H54 (cell line): ENCODE measurements around the gene TMEM198.

Experiments used
- DNase-seq: peaks from one replicate; pipeline ENCODE4 v3.0.0; 2011; ENCODE audit warnings: low spot score, mixed read lengths; ENCODE audit not compliant: insufficient read length
- FAIRE-seq: peaks from 3 replicates; lab custom pipeline; 2011; peaks lifted over from hg19 to GRCh38; lab: Jason Lieb, UNC
- POLR2A ChIP-seq: IDR thresholded peaks from 2 replicates; pipeline ENCODE4 v1.6.1; 2011; ENCODE audit warnings: low read depth, mild to moderate bottlenecking, low read length

TMEM198 gene

DNA sequence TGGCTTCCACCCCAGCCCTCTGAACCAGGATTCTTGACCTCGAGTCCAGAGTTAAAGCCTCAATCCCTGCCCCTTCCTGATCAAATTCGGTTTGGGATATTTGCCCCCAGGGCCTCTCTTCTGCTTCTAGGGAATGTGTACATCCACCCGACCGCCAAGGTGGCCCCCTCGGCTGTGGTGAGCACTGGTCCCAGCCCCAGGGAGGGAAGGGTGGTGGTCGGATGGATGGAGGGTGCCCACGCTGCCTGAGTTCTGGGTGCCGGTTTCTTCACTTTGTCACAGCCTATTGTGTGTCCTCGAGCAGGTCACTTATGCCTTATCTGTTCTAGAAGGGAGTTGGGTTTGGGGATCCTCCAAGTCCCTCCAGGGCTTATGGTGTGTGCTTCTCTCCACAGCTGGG, 38.2 kb upstream of the TMEM198 start:
- TF ChIP-seq POLR2A = no peak
- FAIRE-seq (no peak), DNase-seq (no peak)

DNA sequence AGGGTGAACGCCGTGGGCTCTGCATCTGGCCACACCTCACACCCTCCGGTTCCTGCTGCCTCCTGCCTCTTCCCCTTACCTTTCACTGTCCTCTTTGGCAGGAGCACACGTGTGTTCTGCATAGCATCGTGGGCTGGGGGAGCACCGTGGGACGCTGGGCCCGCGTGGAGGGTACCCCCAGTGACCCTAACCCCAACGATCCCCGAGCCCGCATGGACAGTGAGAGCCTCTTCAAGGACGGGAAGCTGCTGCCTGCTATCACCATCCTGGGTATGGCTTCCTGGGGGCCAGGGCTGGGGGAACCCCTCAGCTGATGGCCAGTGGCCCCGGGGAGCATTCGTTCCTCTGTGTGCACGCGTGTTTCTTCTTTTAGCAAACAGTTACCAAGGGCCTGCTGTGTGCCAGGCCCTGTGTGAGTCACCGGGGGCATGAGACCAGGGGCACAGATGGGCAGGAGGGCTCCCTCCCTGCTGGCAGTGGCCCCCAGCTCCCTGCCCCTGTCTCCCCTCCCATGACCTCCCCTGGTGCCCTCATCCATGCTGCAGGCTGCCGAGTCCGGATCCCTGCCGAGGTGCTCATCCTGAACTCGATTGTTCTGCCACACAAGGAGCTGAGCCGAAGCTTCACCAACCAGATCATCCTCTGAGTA, 37.6 kb upstream of the TMEM198 start:
- TF ChIP-seq POLR2A = no peak
- DNase-seq = no peak
- FAIRE-seq = no peak

DNA sequence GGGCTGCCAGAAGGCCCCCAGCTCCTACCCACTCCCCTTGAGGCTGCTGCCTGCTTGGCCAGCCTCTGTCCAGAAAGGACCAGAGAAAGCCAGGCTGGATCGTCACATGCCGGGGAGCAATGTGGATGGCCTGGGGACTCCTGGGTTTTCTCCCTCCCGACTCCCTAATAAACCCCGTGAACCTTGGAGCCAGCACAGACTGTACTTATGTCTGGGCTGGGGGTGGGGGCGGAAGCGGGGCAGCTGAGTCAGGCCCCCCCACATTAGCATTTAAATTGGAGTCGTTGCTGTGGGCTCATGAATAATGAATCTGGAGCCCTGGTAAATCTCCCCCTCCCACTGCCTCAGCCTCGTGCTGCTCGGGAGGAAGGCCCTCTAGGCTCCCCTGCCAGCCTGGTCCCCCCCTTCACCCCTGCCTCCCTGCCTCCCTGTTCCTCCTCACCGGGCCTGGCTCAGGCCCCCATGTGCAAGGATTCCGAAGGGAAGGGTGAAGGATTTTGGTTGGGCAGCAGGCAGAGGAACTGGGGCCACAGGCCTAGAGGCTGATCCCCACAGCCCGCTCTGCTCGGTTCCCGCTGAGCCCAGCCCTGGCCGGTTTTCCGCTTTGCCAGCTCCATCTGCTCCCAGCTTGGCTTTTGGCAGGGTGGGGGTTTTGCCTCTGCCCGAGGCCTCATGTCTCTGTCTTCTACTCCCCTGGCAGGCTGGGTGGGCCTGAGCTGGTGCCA, 36.9 kb upstream of the TMEM198 start:
- DNase-seq (no peak), FAIRE-seq (no peak)
- TF ChIP-seq POLR2A = no peak

DNA sequence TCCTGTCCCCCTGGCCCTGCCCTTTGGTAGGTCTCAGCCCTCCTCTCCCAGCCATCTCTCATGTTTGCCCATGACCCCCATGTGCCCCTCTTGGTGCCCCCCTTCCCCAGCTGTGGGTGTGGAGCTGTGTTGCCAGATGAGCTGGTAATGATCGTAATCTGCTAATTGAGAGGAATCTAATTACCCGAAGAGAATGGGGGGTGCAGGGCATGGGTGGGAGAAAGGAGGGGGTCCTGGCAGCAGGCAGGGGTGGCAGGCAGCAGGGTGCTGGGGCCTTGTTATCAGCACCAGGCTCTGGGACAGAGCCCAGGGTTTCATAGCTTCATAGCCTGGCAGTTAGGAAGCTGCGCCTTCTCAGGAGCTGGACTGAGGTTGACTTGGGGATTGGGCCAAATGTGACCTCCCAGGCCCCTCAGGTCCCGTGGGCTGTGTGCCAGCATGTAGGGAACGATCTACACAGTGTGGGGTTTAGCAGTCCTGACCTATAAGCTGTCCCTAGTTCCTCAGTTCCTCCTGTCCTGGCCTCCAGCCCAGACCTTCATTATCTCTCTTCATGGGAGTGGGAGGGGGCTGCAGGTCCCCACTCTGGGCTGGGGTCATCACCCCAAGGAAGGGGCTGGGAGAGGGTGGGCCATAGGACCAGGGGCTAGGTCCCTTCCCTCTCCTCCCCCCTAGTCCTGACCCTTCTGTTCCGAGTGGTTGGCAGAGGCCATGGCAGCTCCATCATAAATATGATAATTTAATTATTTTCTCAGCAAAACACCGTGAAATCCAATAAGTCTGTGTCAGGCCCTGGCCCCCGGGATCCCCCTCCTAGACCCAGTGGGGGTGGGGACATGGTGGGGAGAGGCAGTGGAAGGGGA, 36.0 kb upstream of the TMEM198 start:
- FAIRE-seq (no peak), DNase-seq (no peak)
- TF ChIP-seq POLR2A = no peak

DNA sequence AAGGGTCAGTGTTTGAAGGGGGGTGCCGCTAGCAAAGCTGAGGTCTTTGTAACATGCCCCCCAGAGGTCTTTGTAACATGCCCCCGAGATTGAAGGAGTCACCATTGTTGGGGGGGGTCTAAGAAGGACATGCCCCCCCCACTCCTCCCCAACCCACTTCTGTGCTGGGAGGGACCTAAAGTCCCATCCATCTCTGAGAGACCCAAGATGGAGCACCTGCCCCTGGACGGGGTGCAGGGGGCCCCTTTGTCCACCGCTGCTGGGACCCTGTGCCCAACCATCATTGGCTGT, 35.4 kb upstream of the TMEM198 start:
- FAIRE-seq = no peak
- no peak for DNase-seq
- TF ChIP-seq POLR2A = no peak

DNA sequence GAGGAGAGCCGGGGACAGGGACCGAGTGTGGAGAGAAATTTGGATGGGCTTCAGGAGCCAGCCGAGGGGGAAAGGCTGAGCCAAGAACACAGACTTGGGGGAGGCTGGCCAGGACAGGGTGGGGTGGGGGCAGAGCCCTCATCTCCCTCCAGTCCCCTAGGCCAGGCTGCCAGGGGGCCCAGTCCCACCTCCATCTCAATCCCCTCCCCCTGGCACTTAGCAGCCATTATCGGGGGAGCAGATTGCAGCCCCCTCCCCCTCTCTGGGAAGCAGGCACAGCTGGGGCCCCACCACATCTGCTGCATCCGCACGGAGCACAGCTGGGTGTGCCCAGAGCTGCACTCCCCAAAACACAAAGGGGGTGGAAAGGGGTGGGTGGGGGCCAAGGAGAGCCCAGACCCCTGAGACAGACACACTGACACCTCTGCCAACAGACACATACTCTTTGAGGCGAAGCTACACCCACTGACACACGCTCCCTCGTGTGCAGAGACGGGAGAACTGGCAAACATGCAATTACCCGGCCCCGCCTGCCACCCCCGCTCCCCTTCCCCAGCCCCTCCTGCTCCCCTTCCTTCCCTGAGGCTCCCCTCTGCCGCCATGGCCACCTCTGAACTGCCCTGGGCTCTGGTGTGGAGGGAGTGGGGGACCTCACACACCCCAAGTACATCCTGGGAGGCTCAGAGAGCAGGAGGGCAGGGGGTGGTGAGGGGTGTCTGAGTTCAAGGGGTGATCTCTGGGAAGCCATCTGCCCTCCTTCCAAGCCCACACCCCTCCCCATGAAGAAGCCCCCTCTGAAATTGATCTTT, 34.7 kb upstream of the TMEM198 start:
- DNase-seq = no peak
- FAIRE-seq = no peak
- TF ChIP-seq POLR2A = no peak

DNA sequence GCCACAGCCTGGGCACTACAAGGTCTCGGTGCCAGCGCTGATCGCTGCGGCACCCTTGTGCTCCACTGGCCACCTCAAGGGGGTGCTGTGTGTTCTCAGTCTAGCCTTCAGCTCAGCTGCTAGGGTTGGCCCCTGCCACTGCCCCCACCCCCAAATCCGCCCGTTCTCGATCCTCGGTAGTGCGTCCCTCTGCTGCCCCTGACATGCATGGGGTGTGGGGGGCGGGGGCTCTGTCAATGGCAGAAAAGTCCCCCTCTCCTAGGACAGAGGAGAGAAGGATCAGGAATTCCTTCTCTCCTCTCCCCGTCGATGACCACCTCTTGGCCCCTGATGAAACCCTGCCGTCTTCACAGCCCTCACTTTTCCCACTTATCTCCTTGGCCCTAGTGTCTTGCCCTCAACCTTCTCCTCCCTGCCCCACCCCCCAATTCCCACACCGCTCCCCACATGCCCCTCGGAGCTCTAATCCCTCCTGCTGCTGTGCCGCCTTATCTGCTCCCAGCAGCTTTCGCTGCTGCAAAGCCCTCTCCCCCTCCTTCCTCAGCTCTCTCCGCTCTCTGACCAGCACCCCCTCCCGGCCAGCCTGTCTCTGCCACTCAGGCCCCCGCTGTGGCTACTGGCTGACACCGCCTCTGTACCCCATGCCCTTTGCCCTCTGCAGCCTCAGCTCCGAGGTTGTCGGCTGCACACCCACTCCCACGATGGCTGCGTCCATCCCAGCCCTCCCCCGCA, 33.9 kb upstream of the TMEM198 start:
- DNase-seq = peak; percentile 60
- TF ChIP-seq POLR2A = no peak
- no peak for FAIRE-seq

DNA sequence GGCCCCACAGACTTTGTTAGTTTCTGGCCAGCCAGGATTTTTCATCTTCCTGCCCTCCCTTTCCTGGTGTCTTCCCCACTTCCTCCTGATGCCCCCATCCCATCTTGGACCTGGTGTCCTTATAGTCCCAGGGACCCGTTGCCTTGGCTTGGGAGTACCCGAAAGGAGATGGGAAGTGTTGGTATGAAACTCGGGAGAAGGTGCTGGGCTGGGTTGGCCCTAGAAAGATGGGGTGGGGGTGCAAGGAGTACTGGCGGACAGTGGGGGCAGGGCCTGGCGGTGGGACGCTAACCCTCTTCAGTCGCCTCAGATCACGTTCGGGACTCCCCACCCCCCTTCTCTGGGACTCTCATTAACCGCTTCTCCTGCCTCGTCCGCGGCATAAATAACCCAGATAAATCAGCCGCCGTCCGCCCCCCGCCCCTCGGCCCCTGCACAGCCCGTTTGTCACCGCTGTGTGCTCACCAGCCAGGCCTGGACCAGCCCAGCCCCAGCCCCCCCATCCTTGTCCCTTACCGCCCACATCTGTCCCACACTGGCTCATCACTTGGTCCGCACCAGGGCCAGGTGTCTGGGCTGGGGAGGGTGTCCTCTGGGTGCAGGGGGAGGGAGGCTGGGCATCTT, 33.2 kb upstream of the TMEM198 start:
- FAIRE-seq (no peak), DNase-seq (no peak)
- no peak for TF ChIP-seq POLR2A

DNA sequence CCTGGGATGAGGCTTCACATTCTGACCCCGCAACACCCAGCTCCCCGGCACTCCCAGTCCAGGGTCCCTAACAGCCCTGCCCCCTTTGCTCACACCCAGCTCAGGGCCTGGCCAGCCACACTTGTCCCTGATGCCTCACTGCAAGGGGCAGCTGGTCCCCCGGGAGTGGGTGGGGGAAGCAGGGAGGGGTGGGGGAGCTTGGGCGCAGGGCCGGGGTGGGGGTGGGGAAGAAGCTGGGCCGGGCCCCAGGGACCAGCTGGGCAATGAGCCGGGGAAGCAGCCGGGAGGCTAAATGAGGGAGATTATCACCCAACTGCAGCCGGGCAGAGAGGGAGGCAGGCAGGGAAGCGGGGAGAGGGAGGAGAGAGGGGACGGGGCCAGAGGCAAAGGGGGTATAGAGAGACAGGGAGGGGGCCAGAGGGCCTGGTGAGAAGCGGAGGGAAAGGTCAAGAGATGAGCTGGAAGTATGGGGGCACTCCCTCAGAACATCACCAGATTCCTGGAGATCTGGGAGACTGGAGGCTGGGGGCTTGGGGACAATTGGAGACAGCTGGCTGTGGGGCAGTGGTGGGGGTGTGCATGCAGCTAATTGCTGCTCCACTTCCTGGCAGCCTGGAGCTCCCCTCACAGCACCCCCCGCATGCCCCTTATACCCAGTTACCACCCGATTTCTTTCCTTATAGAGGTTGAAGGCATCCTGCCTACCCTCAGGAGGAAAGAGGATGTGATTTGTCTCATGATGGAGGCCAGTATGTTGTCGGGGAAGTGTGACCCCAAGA, 32.1 kb upstream of the TMEM198 start:
- DNase-seq (no peak), FAIRE-seq (no peak)
- TF ChIP-seq POLR2A = no peak

DNA sequence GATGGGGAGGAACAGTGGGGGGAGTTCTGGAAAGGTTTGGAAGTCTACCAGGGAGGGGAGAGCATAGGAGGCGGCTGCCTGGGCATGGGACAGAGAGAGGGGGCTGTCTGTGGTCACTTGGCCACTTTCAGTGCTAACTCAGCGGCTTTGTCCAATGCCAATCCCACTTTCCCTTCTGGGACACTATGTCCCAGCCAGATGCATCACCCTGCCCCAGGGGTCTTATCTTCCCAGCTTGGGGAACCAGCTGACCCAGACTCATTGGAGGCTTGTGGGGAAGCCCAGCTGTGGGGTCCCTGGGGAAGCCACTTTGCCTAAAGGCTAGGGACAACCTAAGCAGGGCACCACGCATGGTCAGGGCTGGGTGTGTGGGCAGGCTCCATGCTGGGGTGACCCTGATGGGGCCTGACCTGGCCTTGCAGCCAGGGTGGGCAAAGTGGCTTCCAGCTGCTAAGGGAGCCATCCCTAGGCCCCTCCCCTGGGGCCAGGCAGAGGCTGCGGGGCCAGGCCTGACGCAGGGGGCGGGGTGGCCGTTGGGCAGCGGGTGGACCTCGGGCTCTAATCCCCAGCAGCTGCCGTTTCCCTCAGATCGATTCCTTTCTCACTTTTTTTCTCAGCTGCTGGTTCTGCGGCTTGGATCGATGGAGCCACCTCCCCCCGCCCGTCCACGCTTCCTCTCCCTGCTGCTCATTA, 31.2 kb upstream of the TMEM198 start:
- no peak for FAIRE-seq
- TF ChIP-seq POLR2A = no peak
- DNase-seq = no peak

DNA sequence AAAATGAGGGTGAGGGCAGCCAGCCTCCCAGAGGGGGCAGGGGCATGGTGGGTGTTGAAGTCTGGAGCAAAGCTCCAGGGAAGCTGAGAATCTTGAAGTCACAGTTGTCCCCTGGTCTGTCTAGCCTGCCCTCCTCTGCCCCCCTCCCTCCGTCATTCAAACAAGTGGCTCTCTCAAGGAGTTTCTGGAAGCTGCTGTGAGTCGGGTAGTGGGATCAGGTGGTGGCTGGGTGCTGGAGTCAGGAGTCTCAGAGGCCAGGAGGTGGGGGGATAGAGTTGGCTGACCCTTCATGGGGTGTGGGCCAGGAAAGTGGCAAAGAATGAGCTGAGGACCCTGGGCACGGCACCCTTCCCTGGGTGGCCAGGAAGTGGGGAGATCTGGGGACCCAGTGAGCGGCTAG, 30.0 kb upstream of the TMEM198 start:
- no peak for FAIRE-seq
- DNase-seq = no peak
- TF ChIP-seq POLR2A = no peak
